HTERT RPE-1 (cell line): Measurements from ENCODE around the gene PRKN.

Source experiments
- in situ Hi-C: fragments of 300-500 bp; cut with MboI; formaldehyde crosslinking; loops from 4 replicates; pipeline ENCODE4 v1.14.3; 2020; ENCODE audit warnings: low sequenced_read_pairs

PRKN gene

DNA sequence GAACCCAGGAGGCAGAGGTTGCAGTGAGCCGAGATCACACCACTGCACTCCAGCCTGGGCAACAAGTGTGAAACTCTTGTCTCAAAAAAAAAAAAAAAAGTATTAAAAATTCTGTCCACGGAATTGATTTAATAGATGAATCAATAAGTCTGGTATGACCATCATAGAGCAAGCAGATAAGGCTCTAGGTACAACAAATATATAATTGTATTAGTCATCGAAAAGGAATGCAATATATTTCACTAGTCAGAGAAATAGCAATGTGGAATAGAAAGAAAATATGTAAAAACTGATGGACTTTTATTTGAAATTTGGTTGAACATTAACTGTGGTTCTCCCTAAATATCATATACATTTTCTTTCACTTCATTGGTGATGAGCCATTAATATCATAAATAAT, 976.9 kb downstream of the PRKN start:
- in situ Hi-C loops: no loop called here

DNA sequence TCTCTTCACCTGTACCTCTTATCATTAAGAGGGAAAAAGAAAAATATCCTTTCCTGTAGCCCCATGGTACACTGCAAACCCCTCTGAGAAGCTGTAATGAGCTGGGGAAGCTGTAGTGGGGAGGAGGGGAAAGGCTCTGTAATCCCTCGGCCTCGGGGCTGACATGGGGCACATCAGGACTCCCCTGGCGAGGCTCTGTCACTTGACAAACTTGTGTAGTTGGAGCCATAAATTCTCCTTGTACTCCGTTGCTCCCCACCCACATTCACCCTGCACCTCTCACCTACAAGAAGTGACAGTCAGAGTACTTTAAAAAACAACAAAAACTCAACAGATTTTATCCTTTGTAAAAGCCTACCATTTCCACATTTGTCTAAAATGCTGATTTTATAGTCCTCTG, 978.0 kb downstream of the PRKN start:
- in situ Hi-C loops: no loop called here

DNA sequence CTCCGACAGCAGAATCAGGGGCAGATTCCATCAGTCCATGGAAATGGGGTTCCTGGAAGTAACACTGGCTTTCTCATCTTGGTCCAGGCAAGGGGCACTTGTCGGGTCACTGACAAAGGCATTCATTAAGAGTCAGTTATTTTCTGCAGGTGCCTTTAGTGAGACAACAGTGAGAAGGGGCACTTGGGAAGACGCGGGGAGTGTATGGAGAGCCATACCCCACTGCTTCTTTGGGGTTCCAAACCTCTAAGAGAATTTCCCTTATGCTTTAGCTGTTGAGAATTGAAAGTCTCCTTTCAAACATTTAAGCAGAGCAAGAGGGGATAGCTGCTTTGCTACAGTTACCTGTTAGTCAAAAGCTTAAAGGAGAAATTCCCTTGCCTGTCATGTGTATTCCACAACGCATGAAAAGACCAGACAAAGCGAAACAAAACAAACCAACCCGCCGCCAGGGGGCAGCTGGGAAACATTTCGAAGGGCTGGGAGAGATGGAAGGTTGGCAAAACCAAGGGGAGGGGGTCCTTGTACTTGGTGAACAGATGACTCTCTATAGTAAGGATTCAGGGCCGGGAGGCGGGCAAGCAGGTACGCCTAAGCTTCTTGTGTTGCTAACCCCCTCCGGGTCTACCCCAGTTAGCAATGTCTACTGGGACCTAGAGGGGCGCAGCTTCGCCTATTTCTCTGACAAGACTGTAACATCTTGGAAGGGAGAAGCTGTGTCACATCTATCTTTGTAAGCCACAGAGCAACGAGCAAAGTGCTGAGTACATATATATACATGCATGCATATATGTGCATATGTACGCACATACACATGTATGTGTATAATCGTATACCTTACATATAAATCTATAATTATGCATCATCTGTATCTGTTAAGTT, 978.8 kb downstream of the PRKN start:
- in situ Hi-C loops: no loop called here

DNA sequence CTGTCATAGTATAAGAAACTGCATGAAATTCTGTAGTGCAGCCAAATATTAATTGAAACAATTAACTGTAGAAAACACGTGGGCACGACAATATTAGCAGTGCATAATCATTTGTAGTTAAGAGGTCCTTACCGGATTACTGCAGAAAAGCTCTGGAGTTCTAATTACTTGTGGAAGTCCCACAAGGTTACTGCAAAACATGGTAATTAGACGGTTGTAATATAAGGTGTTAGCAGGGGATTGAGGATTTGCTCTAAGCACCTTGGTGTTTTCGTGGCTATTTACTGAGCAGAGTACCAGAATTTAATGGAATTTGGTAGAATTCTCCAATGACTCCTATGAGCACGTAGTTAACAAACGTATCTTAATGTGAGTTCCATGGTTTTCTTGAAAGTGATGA, 980.1 kb downstream of the PRKN start:
- in situ Hi-C loops: no loop called here

DNA sequence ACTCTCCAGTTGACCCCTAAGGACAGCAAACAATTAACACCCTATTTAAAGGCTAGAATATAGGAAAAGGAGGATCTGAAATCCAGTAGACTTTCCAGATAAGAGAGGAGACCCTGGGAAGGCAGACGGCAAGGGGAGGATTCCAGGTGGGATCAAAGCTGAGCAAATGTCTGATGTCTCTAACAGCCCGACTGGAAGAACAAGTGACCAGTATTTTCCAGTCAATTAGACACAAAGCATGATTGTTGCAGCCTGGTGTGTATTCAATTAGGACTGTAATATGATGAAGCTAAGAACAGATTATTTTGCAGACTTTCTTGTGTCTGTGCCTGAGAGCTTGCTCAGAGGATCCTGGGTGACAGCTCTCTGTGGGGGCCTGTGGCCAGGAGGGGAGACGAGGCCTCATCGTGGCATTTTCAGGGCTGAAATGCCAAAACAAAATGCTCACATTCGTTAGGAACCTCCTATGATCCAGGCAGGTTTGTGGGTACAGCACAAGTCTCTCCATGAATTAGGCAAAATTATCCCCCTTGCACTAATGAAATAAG, 981.9 kb downstream of the PRKN start:
- in situ Hi-C loops: no loop called here

DNA sequence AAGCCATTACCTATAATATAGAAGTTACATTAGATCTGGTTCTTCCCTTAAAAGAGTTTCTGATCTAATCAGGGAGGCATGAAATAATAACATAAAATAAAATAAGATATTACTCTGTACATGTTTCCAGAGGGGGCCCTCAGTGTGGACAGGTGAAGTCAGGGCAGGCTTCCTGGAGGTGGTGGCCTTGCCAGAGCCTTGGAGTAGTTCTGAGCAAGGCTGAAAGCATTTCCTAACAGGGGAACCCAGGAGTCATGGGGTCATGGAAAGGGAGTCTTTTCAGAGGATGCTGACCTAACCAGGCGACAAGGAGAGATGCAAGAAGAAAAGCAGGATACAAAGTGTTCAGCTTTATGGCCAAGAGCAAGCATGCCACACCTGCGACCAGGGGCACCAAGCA, 982.4 kb downstream of the PRKN start:
- in situ Hi-C loops: no loop called here

DNA sequence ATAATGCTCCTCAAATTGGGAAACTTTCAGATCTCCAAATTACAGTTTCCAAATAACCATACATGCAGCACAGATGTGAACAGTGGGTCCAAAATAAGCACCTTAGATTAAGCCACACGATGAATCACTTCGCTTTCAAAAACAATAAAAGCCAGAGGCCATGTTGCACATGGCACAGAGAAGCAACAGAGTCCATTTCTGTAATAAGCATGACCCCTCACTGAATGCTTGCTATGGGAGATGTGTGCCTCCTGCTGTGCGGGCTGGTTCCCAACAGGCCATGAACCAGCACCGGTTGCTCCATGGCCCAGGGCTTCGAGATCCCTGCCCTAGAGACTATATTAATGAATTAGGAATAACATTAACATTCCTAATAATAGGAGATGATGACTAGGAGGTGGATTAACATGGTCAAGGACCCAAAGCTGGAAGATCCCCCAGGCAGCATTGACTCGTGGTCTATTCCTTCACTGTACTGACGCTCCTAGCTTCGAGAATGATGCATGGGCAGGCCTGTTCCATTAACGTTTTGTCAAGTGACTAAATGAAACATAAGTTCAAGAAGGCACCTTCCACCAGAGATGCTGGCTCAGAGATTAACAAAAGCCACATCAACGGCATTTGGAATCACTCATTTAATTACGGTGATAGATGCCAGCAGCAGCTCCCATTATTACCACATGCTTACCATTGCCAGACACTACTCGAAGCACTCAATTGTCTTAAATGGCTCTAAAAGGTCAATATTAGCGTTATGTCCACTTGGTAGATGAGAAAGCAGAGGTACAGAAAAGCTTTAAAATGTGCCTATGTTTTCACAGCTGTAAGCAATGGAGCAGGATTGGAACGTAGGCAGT, 983.1 kb downstream of the PRKN start:
- in situ Hi-C loops: no loop called here

DNA sequence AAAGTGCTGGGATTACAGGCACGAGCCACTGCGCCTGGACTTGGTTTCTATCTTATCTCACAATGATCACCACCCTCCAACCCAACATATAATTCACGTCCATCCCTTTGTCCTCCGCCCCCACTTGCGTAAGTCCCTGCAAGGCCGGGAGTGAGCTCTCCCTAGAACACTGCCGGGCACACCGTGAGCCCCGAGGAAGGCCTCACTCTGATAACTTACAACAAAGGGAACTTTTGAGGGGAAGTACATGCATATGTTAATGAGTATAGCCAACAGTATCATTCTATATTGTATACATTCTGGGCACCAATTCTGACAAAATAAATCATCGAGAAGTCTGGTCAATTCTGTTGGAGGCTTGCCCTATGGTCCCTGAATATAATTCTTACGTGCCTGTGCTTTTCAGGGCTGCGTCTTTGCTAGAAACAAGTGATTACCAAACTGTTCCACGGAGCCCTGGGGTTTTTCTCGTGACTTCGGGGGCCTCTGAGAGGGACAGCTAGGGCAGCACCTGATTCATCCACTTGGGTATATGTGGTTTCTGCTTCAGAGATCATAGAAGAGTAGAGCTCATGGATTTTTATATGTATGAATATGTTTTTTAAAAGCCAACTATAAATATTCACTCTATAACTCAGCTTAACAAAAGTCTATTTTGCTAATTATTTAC, 983.9 kb downstream of the PRKN start:
- in situ Hi-C loops: no loop called here

DNA sequence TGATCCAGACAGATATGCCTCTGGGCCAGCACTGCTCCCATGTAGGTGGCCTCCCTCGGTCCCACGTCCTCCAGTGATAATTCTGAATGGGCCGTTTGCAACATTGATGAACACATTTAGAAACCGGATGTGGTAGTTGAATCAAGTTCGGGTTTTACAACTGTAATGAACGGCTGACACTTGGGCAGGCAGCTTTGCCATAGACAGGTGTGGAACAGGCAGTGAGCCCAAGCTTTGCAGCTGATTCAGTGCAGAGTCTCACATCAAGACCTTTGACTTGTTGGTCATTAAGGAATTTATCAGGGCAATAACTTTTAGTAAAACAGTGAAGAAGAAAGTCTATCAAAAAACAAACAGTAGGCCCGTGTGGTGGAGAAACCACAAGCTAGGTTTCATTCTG, 987.1 kb downstream of the PRKN start:
- in situ Hi-C loops: no loop called here

DNA sequence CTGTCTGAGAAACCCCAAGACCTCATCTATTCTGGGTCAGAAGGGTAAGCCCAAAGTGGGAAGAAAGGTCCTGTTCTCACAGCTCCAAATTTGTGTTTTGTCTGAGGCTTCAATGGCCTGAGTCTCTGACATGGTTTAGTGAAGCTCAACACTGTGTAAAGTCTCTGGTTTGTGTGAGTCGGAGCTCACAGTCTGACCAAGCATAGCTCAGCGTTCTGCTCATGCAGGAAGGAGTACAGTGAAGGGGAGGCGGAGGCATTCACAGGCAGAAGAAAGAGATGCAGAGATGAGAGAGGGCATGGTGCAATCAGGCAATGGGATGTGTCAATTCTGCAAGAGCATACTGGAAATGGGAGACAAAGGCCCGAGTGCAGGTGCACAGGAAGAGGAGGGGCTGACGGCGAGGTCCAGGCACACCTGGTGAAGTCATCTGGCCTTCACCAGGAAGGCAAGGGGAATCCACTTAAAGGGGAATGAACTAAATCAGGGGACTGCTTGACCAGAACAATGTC, 990.7 kb downstream of the PRKN start:
- in situ Hi-C loops: no loop called here

DNA sequence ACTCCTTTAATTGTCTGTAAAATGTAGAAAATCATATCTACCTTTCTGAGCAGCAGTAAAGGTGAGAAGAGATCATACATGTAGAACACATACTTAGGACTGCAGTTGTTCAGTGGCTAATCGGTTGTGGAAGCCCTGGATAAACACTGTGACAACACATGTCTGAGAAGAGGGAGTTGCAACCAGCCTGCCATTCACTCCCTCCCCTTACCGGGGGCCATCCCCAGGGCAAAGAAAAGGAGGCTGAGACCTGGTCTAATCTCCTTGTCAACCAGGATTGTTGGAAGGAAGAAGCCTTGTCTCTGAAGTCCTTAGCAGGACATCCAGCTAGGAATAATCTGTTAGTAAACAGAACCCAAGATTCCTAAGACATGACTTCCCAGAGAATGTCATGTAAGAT, 991.2 kb downstream of the PRKN start:
- in situ Hi-C loops: no loop called here

DNA sequence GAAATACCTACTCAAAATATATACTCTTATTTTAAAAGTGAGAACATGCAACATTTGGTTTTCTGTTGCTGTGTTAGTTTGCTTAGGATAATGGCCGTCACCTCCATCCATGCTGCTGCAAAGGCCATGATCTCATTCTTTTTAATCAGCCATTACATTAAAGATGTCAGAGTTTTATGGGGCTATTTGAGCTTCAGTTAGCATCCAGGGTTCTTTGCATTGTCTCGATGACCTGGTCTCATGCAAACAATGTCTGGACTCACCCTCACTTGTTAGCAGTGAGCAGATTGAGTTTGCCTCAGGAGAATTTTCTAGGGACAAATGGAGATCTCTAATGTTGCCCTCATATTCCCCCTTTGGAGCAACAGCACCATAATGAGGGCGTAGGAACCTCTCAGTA, 995.0 kb downstream of the PRKN start:
- in situ Hi-C loops: no loop called here

DNA sequence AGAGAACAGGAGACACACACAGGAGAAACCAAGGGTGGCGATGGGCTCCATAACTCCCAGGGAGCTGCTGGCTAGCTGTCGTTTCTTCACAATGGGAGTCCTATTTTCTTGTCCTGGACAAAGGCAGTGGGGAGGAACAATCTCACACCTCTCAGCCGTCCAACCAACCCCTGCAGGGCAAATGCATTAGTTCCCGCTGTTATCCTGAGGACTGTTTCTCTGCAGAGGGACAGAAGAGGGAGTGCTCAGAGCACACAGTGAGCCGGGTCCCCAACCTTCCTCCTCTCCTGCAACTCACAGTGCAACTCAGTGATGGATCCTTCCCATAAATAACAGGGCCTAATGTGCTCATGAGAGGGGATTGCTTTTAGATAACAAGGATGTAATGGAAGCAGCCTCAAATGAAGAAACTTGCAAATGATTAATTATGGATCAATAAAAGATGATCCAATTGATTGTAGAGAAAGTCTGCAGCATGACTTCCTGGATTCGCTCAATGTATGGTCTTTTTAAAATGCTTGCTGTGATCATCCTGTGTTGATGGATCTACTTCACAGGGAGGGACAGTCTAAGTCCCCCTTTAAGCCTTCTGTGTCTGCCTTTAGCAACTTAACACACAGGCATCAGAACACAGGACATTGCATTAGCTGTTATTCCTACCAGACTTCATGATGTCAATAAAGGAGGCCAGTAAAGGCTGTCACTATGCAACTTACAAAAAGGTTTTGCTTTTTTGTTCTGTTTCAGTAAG, 1000.3 kb downstream of the PRKN start:
- in situ Hi-C loops: no loop called here

DNA sequence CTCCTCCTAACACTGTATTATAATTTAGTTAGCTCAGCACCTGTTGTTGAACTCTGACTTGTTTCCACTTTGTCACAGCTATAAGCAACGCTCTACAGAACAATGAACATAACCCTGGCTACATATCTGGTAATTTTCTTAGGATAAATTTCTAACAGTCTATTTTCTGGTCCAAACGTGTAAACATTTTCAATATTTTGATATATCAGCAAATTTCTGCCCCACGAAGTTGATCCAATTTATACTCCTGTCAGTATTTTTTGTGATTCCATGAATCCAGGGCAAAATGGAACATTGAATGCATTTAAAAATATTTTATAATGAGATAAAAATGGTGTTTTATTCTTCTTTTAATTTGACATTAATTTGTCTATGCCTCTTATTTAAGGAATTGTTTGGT, 1005.2 kb downstream of the PRKN start:
- in situ Hi-C loops: no loop called here

DNA sequence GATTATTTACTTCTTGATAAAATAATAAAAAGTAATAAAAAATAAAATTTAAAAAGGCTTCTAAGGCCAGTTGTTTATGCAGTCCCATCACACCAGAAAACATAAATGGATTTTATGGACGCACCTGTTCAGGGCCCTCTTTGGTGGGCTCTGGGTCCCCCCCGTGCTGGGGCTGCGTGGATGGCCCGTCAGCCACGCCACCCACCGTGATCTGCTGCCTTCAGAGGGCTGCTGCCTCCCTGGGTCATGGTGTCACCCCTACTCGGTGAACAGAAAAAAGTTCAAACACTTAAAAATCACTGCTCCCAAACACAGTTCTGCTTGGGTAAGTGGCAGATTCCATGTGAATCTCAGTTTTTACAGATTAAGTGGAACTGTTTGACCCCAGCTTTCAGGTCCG, 1006.1 kb downstream of the PRKN start:
- in situ Hi-C loops: no loop called here

DNA sequence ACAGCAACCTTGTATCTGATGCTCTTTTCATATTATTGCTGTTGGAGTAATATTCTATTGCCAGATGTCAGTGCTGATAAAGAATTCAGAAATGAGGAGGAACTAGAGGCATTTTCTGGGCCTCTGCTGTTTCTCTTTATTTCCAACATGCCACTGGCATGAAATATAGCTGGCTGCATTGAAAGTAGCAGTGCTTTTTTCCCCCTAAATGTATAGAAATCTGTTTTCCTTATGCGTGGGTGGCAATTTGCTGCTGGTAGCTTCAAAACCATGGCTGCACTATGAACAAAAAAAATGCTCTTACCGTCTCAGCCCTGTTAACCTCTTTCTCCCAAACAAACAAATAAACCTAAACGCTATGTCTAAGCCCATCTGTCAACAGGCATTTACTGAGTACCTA, 1011.4 kb downstream of the PRKN start:
- in situ Hi-C loops: no loop called here

DNA sequence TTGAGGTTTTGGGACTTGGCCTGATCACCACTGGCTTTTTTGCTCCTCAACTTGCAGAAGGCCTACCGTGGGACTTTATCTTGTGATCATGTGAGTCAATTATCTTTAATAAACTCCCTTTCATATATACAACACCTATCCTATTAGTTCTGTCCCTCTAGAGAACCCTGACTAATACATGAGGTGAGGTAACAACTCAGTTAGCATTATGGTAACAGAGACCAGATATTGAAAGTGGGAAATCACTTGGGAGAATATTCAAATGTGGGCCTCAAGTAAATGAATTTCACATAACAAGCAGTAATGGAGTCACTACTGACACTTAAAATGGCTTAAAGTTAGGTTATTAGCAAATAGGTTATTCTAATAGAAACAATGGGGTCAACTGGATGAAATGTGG, 1015.6 kb downstream of the PRKN start:
- in situ Hi-C loops: no loop called here

DNA sequence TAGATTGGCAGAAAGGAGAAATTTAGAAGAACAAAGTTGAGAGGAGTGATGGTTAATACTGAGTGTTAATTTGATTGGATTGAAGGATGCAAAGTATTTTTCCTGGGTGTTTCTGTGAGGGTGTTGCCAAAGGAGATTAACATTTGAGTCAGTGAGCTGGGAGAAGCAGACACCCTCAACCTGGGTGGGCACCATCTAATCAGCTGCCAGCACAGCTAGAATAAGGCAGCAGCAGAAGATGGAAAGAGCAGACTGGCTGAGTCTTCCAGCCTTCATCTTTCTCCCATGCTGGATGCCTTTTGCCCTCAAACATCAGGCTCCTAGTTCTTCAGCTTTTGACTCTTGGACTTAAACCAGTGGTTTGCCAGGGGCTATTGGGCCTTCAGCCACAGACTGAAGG, 1016.1 kb downstream of the PRKN start:
- in situ Hi-C loops: no loop called here

DNA sequence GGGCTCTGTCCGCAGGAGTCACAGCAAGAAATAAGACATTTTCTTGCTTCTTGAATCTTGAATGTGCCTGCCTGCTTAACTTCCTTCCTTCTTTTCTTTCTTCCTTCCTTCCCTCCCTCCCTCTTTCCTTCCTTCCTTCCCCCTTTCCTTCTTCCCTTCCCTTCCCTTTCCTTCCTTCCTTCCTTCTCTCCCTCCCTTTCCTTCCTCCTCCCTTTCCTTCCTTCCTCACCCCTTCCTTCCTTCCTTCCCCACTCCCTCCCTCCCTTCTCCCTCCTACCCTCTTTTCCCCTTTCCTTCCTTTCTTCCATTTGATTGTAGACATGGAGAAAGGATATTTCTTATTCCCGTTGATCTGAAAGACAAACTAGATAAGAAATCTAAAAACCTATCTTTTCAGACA, 1016.9 kb downstream of the PRKN start:
- in situ Hi-C loops: no loop called here

DNA sequence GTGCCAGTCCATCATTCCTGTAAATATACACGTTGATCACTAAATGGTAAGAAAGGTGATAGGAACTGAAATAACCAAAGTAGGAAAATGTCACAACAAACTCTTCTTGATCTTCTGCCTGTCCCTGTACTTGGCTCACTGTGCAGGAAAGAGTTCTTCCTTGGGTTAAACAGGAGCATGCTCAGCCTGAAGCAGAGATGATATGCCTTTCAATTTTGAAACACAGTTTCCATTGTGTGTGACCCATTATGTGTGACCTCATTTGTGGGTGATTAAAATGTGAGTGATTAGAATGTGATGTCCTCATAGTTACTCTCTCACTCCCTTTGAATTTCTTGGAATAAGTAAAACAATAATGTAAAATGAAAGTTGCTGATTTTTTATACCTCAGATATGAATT, 1026.5 kb downstream of the PRKN start:
- in situ Hi-C loops: no loop called here
